ENCODE results near the gene JMJD1C. TPM values are rescaled to one million over a fixed set of nuclear protein-coding genes. Genes with fewer than 3 reads are reported as not detected.

Gene JMJD1C
- total RNA-seq, 1 experiment from 2014 or later: 32.1 TPM

GRCh38 chr10:63481815-63482421 is 16.1 kb upstream of the JMJD1C start:
- DNase-seq (ENCODE audit: low read depth): no peak

- no peak for DNase-seq (ENCODE audit: low read depth)
These were observed 14.5 kb upstream of the JMJD1C start for GRCh38 chr10:63480237-63480636.

- DNase-seq (ENCODE audit: low read depth): no peak
These were observed 12.8 kb upstream of the JMJD1C start for GRCh38 chr10:63478564-63478963.

GRCh38 chr10:63477927-63478326 is 12.2 kb upstream of the JMJD1C start:
- DNase-seq (ENCODE audit: low read depth): no peak

GRCh38 chr10:63474488-63474887 is 8.7 kb upstream of the JMJD1C start:
- no peak for DNase-seq (ENCODE audit: low read depth)

GRCh38 chr10:63470928-63471327 is 5.2 kb upstream of the JMJD1C start:
- no peak for DNase-seq (ENCODE audit: low read depth)

- no peak for DNase-seq (ENCODE audit: low read depth)
These were observed 3.2 kb upstream of the JMJD1C start for GRCh38 chr10:63468947-63469346.

GRCh38 chr10:63467841-63468240 is 2.1 kb upstream of the JMJD1C start:
- no peak for DNase-seq (ENCODE audit: low read depth)

- DNase-seq (ENCODE audit: low read depth): peak; percentile 71
These were observed 563 bp upstream of the JMJD1C start for GRCh38 chr10:63466144-63466935.

GRCh38 chr10:63464402-63465292 is 1.1 kb downstream of the JMJD1C start:
- no peak for DNase-seq (ENCODE audit: low read depth)

GRCh38 chr10:63462442-63462841 is 3.3 kb downstream of the JMJD1C start:
- DNase-seq (ENCODE audit: low read depth): no peak

- DNase-seq (ENCODE audit: low read depth): no peak
These were observed 7.6 kb downstream of the JMJD1C start for GRCh38 chr10:63458177-63458576.

- DNase-seq (ENCODE audit: low read depth): no peak
These were observed 8.2 kb downstream of the JMJD1C start for GRCh38 chr10:63457594-63457993.

GRCh38 chr10:63456437-63457210 is 9.2 kb downstream of the JMJD1C start:
- peak; percentile 42 for DNase-seq (ENCODE audit: low read depth)

- DNase-seq (ENCODE audit: low read depth): no peak
These were observed 10.3 kb downstream of the JMJD1C start for GRCh38 chr10:63455507-63455906.

GRCh38 chr10:63454631-63455030 is 11.1 kb downstream of the JMJD1C start:
- no peak for DNase-seq (ENCODE audit: low read depth)

GRCh38 chr10:63452524-63452923 is 13.3 kb downstream of the JMJD1C start:
- DNase-seq (ENCODE audit: low read depth): no peak

- no peak for DNase-seq (ENCODE audit: low read depth)
These were observed 18.9 kb downstream of the JMJD1C start for GRCh38 chr10:63446716-63447440.

- no peak for DNase-seq (ENCODE audit: low read depth)
These were observed 24.4 kb downstream of the JMJD1C start for GRCh38 chr10:63441404-63441803.

- no peak for DNase-seq (ENCODE audit: low read depth)
These were observed 26.2 kb downstream of the JMJD1C start for GRCh38 chr10:63439607-63440006.

All from M059J (cell line).